BLaER1 treated with 17β-estradiol and CSF1 and Interleukin-3, amounts not matched to agents 10 nM and 100 nM (cell line): ENCODE measurements around the gene MLN.

Experiments used
- H3K27ac ChIP-seq, 11 experiments: shearing (Covaris generic); formaldehyde crosslinking; 2 replicates each; pipeline ENCODE4 v1.8.1; 2022
- H3K27me3 ChIP-seq, 11 experiments: shearing (Covaris generic); formaldehyde crosslinking; 2 replicates each; pipeline ENCODE4 v1.8.1; 2022
- H3K36me3 ChIP-seq, 11 experiments: shearing (Covaris generic); formaldehyde crosslinking; 2 replicates each; pipeline ENCODE4 v1.8.1; 2022
- H3K4me1 ChIP-seq, 10 experiments: shearing (Covaris generic); formaldehyde crosslinking; 2 replicates each; pipeline ENCODE4 v1.8.1; 2022
- H3K4me2 ChIP-seq, 11 experiments: shearing (Covaris generic); formaldehyde crosslinking; 2 replicates each; pipeline ENCODE4 v1.8.1; 2022
- H3K4me3 ChIP-seq, 10 experiments: shearing (Covaris generic); formaldehyde crosslinking; 2 replicates each; pipeline ENCODE4 v1.8.1; 2022
- H3K9ac ChIP-seq, 11 experiments: shearing (Covaris generic); formaldehyde crosslinking; 2 replicates each; pipeline ENCODE4 v1.8.1; 2022
- H3K9me3 ChIP-seq, 11 experiments: shearing (Covaris generic); formaldehyde crosslinking; replicated peaks in 1 of 11; 2 replicates each; pipeline ENCODE4 v1.8.1; 2022
- H4K20me1 ChIP-seq, 11 experiments: shearing (Covaris generic); formaldehyde crosslinking; 2 replicates each; pipeline ENCODE4 v1.8.1; 2022
- Cebpa-rat ChIP-seq, 11 experiments: shearing (Covaris generic); IDR thresholded peaks; 2 replicates each; pipeline ENCODE4 v1.8.1; 2022

MLN gene

GRCh38 chr6:33846226-33846625, 42.4 kb upstream of the MLN start:
- Histone ChIP-seq H3K9me3 (no peaks in the 10 kb centered on the region), H3K36me3 (no peaks in the 10 kb centered on the region), H4K20me1 (peaks cover 0 to 20% (median 0%) of the 10 kb centered on the region in 11 experiments; a peak in 5 of 22 replicates), H3K4me1 (peaks cover 0 to 38% (median 16%) of the 10 kb centered on the region in 10 experiments; a peak in 17 of 20 replicates), H3K27me3 (peaks cover 0 to 18% (median 8%) of the 10 kb centered on the region in 11 experiments; a peak in 12 of 22 replicates), H3K27ac (no peak overlapping the region), H3K4me2 (no peak overlapping the region; a peak in 1 of 22 replicates), H3K9ac (no peak overlapping the region), H3K4me3 (no peak overlapping the region)
- no peak for TF ChIP-seq Cebpa-rat (IDR thresholded peaks at IDR 0.05)

DNA sequence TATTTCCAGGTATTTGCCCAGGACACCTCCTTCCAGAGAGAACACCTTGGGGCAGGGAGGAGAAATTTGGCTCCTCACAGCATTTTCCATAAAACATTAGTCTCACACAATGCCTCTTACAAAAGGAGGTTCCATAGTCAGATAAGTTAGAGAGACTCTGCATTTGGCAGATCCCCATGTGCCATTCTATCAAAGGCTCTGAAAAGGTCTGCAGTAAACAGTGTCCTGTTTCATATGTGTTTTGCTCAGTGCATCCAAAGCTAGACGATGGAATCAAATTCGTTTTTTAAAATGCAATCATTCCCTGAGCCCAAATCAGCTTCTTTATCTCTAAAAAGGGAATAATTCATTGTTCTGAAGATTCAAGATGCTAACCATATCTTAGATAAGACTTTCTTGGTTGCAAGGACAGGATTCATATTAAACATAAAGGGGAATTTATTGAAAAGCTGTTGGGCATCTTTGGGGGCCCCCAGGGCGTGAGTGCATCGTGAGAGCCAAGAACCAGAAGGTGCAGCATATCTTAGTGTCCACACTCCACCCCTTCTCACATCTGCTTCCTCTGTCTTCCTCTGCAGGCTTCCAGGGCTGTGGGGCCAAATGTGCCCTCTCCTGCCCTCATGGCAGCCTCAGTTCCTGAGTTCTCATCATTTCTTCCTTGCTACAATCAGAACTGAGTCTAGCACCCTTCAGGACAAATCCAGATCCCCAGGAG, 41.4 kb upstream of the MLN start:
- Histone ChIP-seq H3K27me3 (peaks cover 0 to 8% (median 2%) of the 10 kb centered on the region in 11 experiments; a peak in 8 of 22 replicates), H3K27ac (no peak overlapping the region), H3K9ac (no peak overlapping the region), H4K20me1 (peaks cover 0 to 10% (median 0%) of the 10 kb centered on the region in 11 experiments; a peak in 4 of 22 replicates), H3K4me3 (no peak overlapping the region), H3K4me2 (peak overlapping the region in 2 of 11 experiments; percentile 8 to 19; a peak in 2 of 22 replicates), H3K36me3 (no peaks in the 10 kb centered on the region), H3K4me1 (peaks cover 6 to 49% (median 26%) of the 10 kb centered on the region in 10 experiments), H3K9me3 (no peaks in the 10 kb centered on the region)
- no peak for TF ChIP-seq Cebpa-rat (IDR thresholded peaks at IDR 0.05)

DNA sequence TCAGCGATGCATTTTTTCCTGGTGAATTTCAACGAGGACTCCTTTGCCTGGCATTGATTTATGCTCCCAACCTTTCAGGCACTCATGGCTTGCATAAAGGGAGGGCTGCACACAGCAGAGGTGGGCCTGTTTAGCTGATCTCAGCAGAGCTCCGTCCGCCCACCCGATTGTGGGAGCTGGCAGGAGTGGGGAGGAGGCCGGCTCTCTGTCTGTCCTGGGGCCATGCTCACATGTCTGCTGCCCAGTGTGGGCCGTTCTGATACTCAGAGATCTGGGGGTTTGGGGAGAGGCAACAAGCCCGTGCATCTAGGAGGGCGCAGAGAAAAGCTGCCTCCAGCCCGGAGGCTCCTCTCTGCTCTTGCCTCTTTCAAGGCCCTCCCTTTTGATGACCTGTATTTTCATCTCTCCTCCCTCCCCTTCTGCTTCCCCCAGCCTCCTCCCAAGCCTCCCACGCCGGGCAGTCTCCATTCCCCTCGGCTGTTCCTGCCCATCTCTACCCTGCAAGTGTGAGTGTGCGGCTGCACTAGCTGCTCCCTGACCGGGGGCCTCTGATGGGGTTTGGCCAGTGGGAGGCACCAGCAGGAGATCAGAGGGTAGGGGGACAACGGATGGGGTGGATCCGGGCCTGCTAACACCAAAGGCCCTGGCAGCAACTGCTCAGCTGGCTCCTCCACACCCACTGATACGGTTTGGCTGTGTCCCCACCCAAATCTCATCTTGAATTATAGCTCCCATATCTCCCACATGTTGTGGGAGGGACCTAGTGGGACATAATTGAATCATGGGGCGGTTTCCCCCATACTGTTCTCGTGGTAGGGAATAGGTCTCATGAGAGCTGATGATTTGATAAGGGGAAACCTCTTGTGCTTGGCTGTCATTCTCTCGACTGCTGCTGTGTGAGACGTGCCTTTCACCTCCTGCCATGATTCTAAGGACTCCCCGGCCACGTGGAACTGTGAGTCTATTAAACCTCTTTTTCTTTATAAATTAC, 39.6 kb upstream of the MLN start:
- no peaks in the 10 kb centered on the region; a peak in 2 of 22 replicates for H4K20me1 ChIP-seq
- H3K9me3 ChIP-seq: no peaks in the 10 kb centered on the region
- H3K4me2 ChIP-seq: peak overlapping the region in 5 of 11 experiments; percentile 81 to 92 (median 84); a peak in 9 of 22 replicates
- no peaks in the 10 kb centered on the region; a peak in 2 of 22 replicates for H3K27me3 ChIP-seq
- TF ChIP-seq Cebpa-rat (IDR thresholded peaks at IDR 0.05): no peak
- H3K27ac ChIP-seq: peak overlapping the region in 2 of 11 experiments; percentile 79 to 86; a peak in 2 of 22 replicates
- H3K9ac ChIP-seq: no peak overlapping the region
- no peak overlapping the region for H3K4me3 ChIP-seq
- H3K4me1 ChIP-seq: peaks cover 23 to 66% (median 44%) of the 10 kb centered on the region in 10 experiments
- no peaks in the 10 kb centered on the region for H3K36me3 ChIP-seq

DNA sequence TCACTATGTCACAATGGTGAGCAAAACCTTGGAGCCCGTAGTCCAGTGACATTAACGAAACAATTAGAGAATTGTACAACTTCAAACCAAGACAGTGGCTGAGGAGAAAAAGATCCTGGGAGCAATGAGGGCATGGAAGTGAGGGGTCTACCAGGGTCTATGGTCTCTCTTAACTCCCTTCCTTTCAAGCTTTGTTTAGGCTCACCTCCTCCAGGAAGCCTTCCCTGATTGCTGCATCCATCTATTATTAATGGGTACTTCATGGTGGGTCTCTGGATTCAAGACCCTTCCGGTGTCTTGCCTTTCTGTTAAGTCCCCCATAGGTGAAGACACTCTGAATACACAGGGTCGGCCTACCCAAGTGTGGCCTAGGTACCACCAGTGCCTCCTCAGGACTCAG, 38.1 kb upstream of the MLN start:
- peaks cover 0 to 7% (median 4%) of the 10 kb centered on the region in 11 experiments; a peak in 11 of 22 replicates for H3K9me3 ChIP-seq
- H3K4me3 ChIP-seq: no peak overlapping the region
- peaks cover 35 to 76% (median 54%) of the 10 kb centered on the region in 10 experiments for H3K4me1 ChIP-seq
- peak overlapping the region in 6 of 11 experiments; percentile 81 to 92 (median 86); a peak in 12 of 22 replicates for H3K4me2 ChIP-seq
- no peaks in the 10 kb centered on the region; a peak in 1 of 22 replicates for H3K27me3 ChIP-seq
- 0 out of 22 replicates have a peak overlapping the region, but pooled peaks of 1 of the 11 experiments have one; percentile 24 for H3K9ac ChIP-seq
- peak overlapping the region in 7 of 11 experiments; percentile 10 to 86 (median 79); a peak in 9 of 22 replicates for H3K27ac ChIP-seq
- TF ChIP-seq Cebpa-rat (IDR thresholded peaks at IDR 0.05): no peak
- no peaks in the 10 kb centered on the region for H3K36me3 ChIP-seq
- H4K20me1 ChIP-seq: no peaks in the 10 kb centered on the region; a peak in 1 of 22 replicates

- H3K4me2 ChIP-seq: peak overlapping the region in 10 of 11 experiments; percentile 52 to 92 (median 84); a peak in 20 of 22 replicates
- H4K20me1 ChIP-seq: no peaks in the 10 kb centered on the region
- peak overlapping the region in 9 of 11 experiments; percentile 8 to 86 (median 79); a peak in 16 of 22 replicates for H3K27ac ChIP-seq
- peak overlapping the region in 3 of 11 experiments; percentile 47 to 60 (median 50); a peak in 4 of 22 replicates for H3K9ac ChIP-seq
- no peaks in the 10 kb centered on the region for H3K36me3 ChIP-seq
- no peaks in the 10 kb centered on the region; a peak in 1 of 22 replicates for H3K27me3 ChIP-seq
- H3K4me1 ChIP-seq: peaks cover 35 to 71% (median 54%) of the 10 kb centered on the region in 10 experiments
- no peak overlapping the region for H3K4me3 ChIP-seq
- H3K9me3 ChIP-seq: peaks cover 0 to 9% (median 6%) of the 10 kb centered on the region in 11 experiments; a peak in 11 of 22 replicates
- no peak for TF ChIP-seq Cebpa-rat (IDR thresholded peaks at IDR 0.05)
Measured at GRCh38 chr6:33841070-33841469, 37.3 kb upstream of the MLN start.

GRCh38 chr6:33840048-33840926, 36.5 kb upstream of the MLN start:
- Histone ChIP-seq H3K27ac (peak overlapping the region in 10 of 11 experiments; percentile 48 to 86 (median 79); a peak in 21 of 22 replicates), H3K4me3 (peak overlapping the region in 4 of 10 experiments; percentile 3 to 18 (median 8); a peak in 1 of 20 replicates), H3K9me3 (peaks cover 0 to 9% (median 6%) of the 10 kb centered on the region in 11 experiments; a peak in 11 of 22 replicates), H3K4me1 (peaks cover 35 to 63% (median 55%) of the 10 kb centered on the region in 10 experiments), H4K20me1 (no peaks in the 10 kb centered on the region), H3K9ac (peak overlapping the region in 10 of 11 experiments; percentile 1 to 64 (median 57); a peak in 17 of 22 replicates), H3K27me3 (no peaks in the 10 kb centered on the region; a peak in 1 of 22 replicates), H3K4me2 (peak overlapping the region; percentile 52 to 92 (median 84)), H3K36me3 (no peaks in the 10 kb centered on the region)
- TF ChIP-seq Cebpa-rat (IDR thresholded peaks at IDR 0.05): peak in 4 of 11 experiments; percentile 27 to 53 (median 32); a peak in 3 of 22 replicates

DNA sequence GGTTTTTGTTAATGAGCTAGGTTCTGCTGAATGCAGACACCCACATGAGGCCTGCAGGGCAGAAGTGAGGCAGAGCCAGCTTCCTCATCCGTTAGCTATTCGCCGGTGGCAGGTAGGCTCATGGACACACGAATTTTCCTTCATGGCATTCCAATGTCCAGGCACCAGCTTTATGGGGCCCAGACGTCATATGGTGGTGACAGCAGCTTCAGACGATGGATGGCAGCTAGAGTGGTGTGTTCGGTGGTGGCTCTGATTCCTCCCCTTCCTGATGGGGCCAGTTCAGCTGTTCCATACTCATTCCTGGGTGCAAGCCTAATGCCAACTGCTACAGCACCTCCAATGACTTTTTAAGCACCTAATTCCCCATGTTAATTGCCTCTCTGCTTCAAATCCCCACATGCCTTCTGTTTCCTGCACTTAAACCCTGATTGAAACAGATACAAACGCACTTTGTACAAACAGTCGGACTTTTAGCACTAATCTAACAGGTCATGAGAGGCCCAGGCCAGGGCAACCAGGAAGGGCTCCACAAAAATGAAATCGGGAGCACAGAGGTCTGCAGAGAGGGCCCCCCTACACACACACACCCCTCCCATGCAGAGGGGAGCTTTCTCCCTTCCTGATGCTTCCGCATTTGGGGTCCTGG, 35.7 kb upstream of the MLN start:
- Histone ChIP-seq H3K9ac (peak overlapping the region in 8 of 11 experiments; percentile 35 to 64 (median 60); a peak in 14 of 22 replicates), H3K27ac (peak overlapping the region in 10 of 11 experiments; percentile 22 to 86 (median 79); a peak in 19 of 22 replicates), H3K4me2 (peak overlapping the region; percentile 52 to 92 (median 84))

More for the DNA sequence above, 35.7 kb upstream of the MLN start:
- TF ChIP-seq Cebpa-rat (IDR thresholded peaks at IDR 0.05): no peak
- Histone ChIP-seq H3K4me1 (peaks cover 35 to 69% (median 55%) of the 10 kb centered on the region in 10 experiments), H4K20me1 (no peaks in the 10 kb centered on the region), H3K27me3 (no peaks in the 10 kb centered on the region), H3K9me3 (peaks cover 0 to 9% (median 6%) of the 10 kb centered on the region in 11 experiments; a peak in 11 of 22 replicates), H3K4me3 (no peak overlapping the region; a peak in 1 of 20 replicates), H3K36me3 (no peaks in the 10 kb centered on the region)
